Upper lobe of right lung (tissue), 1 donor: ENCODE results near the gene PTPRN2. TPM values are rescaled to one million over a fixed set of nuclear protein-coding genes. Genes with fewer than 3 reads are reported as not detected.
A peak's percentile ranks its signal among the peaks of the same experiment; 100 is the strongest.
"Not testable (repeated sequence)": the region's sequence is repeated elsewhere in the genome, so short reads cannot be mapped to it uniquely, and the experiment has no call there.

ENCODE experiments used
- ATAC-seq: fragments of 200-7000 bp; cut with Tn5 transposase; one replicate; pipeline ENCODE4 v1.9.1; 2020; ENCODE audit warnings: mild to moderate bottlenecking, moderate library complexity
- DNase-seq: peaks from one replicate; pipeline ENCODE4 v3.0.0-alpha.2; 2020
- H3K27ac ChIP-seq: fragments of 200-600 bp; one replicate; pipeline ENCODE4 v1.8.0; 2022
- H3K27me3 ChIP-seq: fragments of 200-600 bp; one replicate; pipeline ENCODE4 v1.8.0; 2022; ENCODE audit warnings: mild to moderate bottlenecking
- H3K36me3 ChIP-seq: fragments of 200-600 bp; one replicate; pipeline ENCODE4 v1.8.0; 2022
- H3K4me1 ChIP-seq: fragments of 200-600 bp; one replicate; pipeline ENCODE4 v1.8.0; 2022
- H3K4me3 ChIP-seq: fragments of 200-600 bp; one replicate; pipeline ENCODE4 v1.8.0; 2022; ENCODE audit warnings: mild to moderate bottlenecking
- H3K9me3 ChIP-seq: fragments of 200-600 bp; one replicate; pipeline ENCODE4 v1.8.0; 2022
- CTCF ChIP-seq: fragments of 200-600 bp; IDR thresholded peaks from one replicate; pipeline ENCODE4 v1.8.0; 2022; ENCODE audit warnings: antibody characterized with exemption
- intact Hi-C: fragments of 100-400 bp; cut with DNase I; formaldehyde crosslinking; loops from one replicate; pipeline ENCODE4 v1.11.0; 2022
- total RNA-seq: library from RNA; stranded (reverse); fragmentation: NEBNext Ultra II Directional; extraction: Animal tissue kit (Norgen Biotek cat#: 25700); gene quantifications from one replicate; pipeline ENCODE4 v1.2.1, GENCODE V29; 2021
- donor health status: DM: no; HTN: yes; CAD: no; lungs with severe emphysema.

PTPRN2 gene
- total RNA-seq, 1 donor from 2014 or later, result 4.9 TPM

- no peak overlapping the region for H3K27ac ChIP-seq
- no peak for ATAC-seq
- no peak for TF ChIP-seq CTCF
- DNase-seq, result peak; percentile 55
- H3K9me3 ChIP-seq, result no peaks in the 10 kb centered on the region
- H3K36me3 ChIP-seq, result no peaks in the 10 kb centered on the region
- no peak overlapping the region for H3K4me3 ChIP-seq
- H3K4me1 ChIP-seq, result peaks cover 4% of the 10 kb centered on the region
- peaks cover 9% of the 10 kb centered on the region for H3K27me3 ChIP-seq
- intact Hi-C loops, result no loop called here
Observed at GRCh38 chr7:157506268-157506667, 1081.4 kb downstream of the PTPRN2 start.

- ATAC-seq (no peak), DNase-seq (no peak)
- Histone ChIP-seq H3K9me3 (no peaks in the 10 kb centered on the region), H3K4me3 (no peak overlapping the region), H3K27ac (no peak overlapping the region), H3K36me3 (no peaks in the 10 kb centered on the region), H3K27me3 (peaks cover 9% of the 10 kb centered on the region), H3K4me1 (peaks cover 4% of the 10 kb centered on the region)
- intact Hi-C loops, result no loop called here
- TF ChIP-seq CTCF, result no peak
Observed at GRCh38 chr7:157505646-157506045, 1082.0 kb downstream of the PTPRN2 start.

- Histone ChIP-seq H3K9me3 (no peaks in the 10 kb centered on the region), H3K4me3 (peak overlapping the region; percentile 3), H3K27ac (peak overlapping the region; percentile 51), H3K4me1 (peaks cover 4% of the 10 kb centered on the region), H3K27me3 (peaks cover 4% of the 10 kb centered on the region), H3K36me3 (no peaks in the 10 kb centered on the region)
- no peak for TF ChIP-seq CTCF
- ATAC-seq, result no peak
- intact Hi-C loops, result no loop called here
- no peak for DNase-seq
Observed at GRCh38 chr7:157503229-157503628, 1084.4 kb downstream of the PTPRN2 start.

- Histone ChIP-seq H3K36me3 (no peaks in the 10 kb centered on the region), H3K27me3 (peaks cover 4% of the 10 kb centered on the region), H3K27ac (peak overlapping the region; percentile 51), H3K9me3 (no peaks in the 10 kb centered on the region), H3K4me1 (peaks cover 4% of the 10 kb centered on the region), H3K4me3 (peak overlapping the region; percentile 3)
- TF ChIP-seq CTCF, result no peak
- intact Hi-C loops, result no loop called here
- ATAC-seq (peak; percentile 56), DNase-seq (peak; percentile 46)
Observed at GRCh38 chr7:157502701-157503111, 1084.9 kb downstream of the PTPRN2 start.

- intact Hi-C loops, result no loop called here
- Histone ChIP-seq H3K27ac (no peak overlapping the region), H3K4me1 (peaks cover 4% of the 10 kb centered on the region), H3K27me3 (peaks cover 4% of the 10 kb centered on the region), H3K4me3 (no peak overlapping the region), H3K36me3 (no peaks in the 10 kb centered on the region), H3K9me3 (no peaks in the 10 kb centered on the region)
- TF ChIP-seq CTCF, result no peak
- no peak for ATAC-seq
- DNase-seq, result peak; percentile 34
Observed at GRCh38 chr7:157501581-157501980, 1086.0 kb downstream of the PTPRN2 start.

GRCh38 chr7:157500989-157501540, 1086.6 kb downstream of the PTPRN2 start:
- H3K36me3 ChIP-seq, H3K27ac ChIP-seq, ATAC-seq, H3K4me3 ChIP-seq, H3K27me3 ChIP-seq, intact Hi-C loops, H3K9me3 ChIP-seq, H3K4me1 ChIP-seq: not testable (repeated sequence)
- DNase-seq, result peak; percentile 26
